ENCODE data around the gene CUX1.

The CUX1 gene

GRCh38 chr7:102203218-102203617 lies 385.8 kb downstream of the CUX1 start:
- ChIA-PET CTCF (interaction anchor here (1.0 kb wide), 1 partner anchor 13 kb away, joined by 3 read pairs; no protein-coding TSS in a partner anchor), POLR2A (no interaction called here)
- no peak for DNase-seq (ENCODE audit: low read depth, low spot score)
- no peak overlapping the region for H3K4me3 ChIP-seq (ENCODE audit: low read depth, low read length)
- TF ChIP-seq, protein P1, sequence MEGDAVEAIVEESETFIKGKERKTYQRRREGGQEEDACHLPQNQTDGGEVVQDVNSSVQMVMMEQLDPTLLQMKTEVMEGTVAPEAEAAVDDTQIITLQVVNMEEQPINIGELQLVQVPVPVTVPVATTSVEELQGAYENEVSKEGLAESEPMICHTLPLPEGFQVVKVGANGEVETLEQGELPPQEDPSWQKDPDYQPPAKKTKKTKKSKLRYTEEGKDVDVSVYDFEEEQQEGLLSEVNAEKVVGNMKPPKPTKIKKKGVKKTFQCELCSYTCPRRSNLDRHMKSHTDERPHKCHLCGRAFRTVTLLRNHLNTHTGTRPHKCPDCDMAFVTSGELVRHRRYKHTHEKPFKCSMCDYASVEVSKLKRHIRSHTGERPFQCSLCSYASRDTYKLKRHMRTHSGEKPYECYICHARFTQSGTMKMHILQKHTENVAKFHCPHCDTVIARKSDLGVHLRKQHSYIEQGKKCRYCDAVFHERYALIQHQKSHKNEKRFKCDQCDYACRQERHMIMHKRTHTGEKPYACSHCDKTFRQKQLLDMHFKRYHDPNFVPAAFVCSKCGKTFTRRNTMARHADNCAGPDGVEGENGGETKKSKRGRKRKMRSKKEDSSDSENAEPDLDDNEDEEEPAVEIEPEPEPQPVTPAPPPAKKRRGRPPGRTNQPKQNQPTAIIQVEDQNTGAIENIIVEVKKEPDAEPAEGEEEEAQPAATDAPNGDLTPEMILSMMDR (IDR thresholded peaks at IDR 0.05; ENCODE audit: insufficient read depth, low read length, missing control alignments) = no peak

- H3K4me3 ChIP-seq (ENCODE audit: low read depth, low read length) = no peak overlapping the region
- TF ChIP-seq, protein P1 (IDR thresholded peaks at IDR 0.05; ENCODE audit: insufficient read depth, low read length, missing control alignments) = no peak
- DNase-seq (ENCODE audit: low read depth, low spot score) = no peak
- CTCF ChIA-PET = interaction anchor here (1.4 kb wide), 1 partner anchor 9 kb away, joined by 3 read pairs; no protein-coding TSS in a partner anchor
- POLR2A ChIA-PET = no interaction called here
These were observed 386.8 kb downstream of the CUX1 start for GRCh38 chr7:102204212-102204611.

DNA sequence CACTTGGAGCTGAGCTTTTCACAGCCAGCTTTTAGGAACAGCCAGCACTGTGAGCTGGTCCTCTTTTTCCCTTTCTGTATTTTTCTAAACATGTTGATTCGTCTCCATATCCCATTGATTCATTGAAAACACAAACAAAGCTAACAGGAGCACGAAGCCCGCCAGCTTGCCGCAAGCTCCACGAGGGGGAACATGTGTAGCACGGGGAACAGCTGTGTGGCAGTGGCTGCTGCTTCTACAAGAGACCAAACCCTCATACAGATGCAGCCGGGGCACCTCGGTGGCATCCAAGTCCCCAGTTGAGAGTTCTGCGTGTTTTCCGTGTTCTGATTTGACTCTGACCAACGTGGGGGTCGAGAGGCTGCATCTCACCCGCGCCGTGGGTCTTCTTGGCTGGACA lies 388.5 kb downstream of the CUX1 start:
- TF ChIP-seq, protein P1 (IDR thresholded peaks at IDR 0.05; ENCODE audit: insufficient read depth, low read length, missing control alignments) = no peak
- ChIA-PET CTCF (no interaction called here), POLR2A (interaction anchor here (0.6 kb wide), 1 partner anchor 54 kb away, joined by 3 read pairs; no protein-coding TSS in a partner anchor)
- no peak overlapping the region for H3K4me3 ChIP-seq (ENCODE audit: low read depth, low read length)
- DNase-seq (ENCODE audit: low read depth, low spot score) = no peak

DNA sequence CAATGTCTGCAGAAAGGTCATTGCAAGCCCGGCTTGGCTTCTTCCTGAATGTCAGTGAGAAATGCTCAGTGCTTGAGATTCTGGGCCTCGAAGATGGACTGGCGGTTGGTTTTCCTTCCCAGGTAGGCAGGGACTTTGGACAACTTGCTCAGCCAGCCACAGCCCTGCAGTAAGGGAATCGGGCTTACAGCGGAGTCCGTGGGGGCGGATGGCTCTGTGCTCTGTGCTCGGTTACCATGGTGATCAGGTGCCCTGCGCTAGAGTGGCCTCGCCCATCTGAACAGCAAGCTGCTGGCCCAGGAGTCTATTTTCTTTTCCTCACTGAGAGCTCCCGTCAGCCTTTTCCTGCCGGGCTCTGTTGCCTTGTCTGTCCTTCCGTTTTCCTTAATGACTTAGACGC lies 391.4 kb downstream of the CUX1 start:
- POLR2A ChIA-PET = interaction anchor here (0.9 kb wide), 1 partner anchor 390 kb away, joined by 3 read pairs; no protein-coding TSS in a partner anchor
- CTCF ChIA-PET = no interaction called here
- no peak for DNase-seq (ENCODE audit: low read depth, low spot score)
- TF ChIP-seq, protein P1 (IDR thresholded peaks at IDR 0.05; ENCODE audit: insufficient read depth, low read length, missing control alignments) = no peak
- H3K4me3 ChIP-seq (ENCODE audit: low read depth, low read length) = no peak overlapping the region

DNA sequence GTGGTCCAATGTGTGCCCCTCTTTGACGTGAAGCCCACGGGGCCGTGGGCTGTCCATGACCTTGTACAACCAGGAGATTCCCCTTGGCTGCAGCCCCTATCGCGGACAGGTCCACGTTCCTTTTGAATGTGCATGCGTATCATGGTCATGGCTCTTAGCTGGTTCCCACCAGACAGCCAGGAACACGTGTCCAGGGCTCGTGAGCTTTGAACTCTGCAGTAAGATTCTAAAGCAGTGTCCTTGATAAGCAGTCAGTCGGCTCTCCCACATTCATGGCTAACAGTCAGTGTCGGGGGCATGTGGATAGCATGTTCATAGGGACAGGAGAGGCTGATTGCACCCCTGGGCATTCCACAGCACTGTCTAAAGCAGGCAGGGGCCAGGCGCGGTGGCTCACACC lies 393.4 kb downstream of the CUX1 start:
- DNase-seq (ENCODE audit: low read depth, low spot score) = no peak
- TF ChIP-seq, protein P1 (IDR thresholded peaks at IDR 0.05; ENCODE audit: insufficient read depth, low read length, missing control alignments) = no peak
- CTCF ChIA-PET = no interaction called here
- H3K4me3 ChIP-seq (ENCODE audit: low read depth, low read length) = no peak overlapping the region
- POLR2A ChIA-PET = no interaction called here

- TF ChIP-seq, protein P1 (IDR thresholded peaks at IDR 0.05; ENCODE audit: insufficient read depth, low read length, missing control alignments) = no peak
- no peak for DNase-seq (ENCODE audit: low read depth, low spot score)
- CTCF ChIA-PET = no interaction called here
- no peak overlapping the region for H3K4me3 ChIP-seq (ENCODE audit: low read depth, low read length)
- POLR2A ChIA-PET = no interaction called here
These were observed 394.4 kb downstream of the CUX1 start for GRCh38 chr7:102211590-102212550.
